HG03469 (cell line): ENCODE measurements around the gene HNRNPK.

Experiments used
- ATAC-seq: cut with Tn5 transposase; IDR thresholded peaks from one replicate; pipeline ENCODE4 v1.9.1; 2021; ENCODE audit warnings: mild to moderate bottlenecking, moderate library complexity, moderate number of reproducible peaks; ENCODE audit not compliant: unreplicated experiment

HNRNPK gene

GRCh38 chr9:83934569-83935275 is 45.3 kb downstream of the HNRNPK start:
- no peak for ATAC-seq

GRCh38 chr9:83933790-83934189 is 46.2 kb downstream of the HNRNPK start:
- no peak for ATAC-seq

GRCh38 chr9:83932851-83933250 is 47.2 kb downstream of the HNRNPK start:
- no peak for ATAC-seq

- ATAC-seq: no peak
Observed at GRCh38 chr9:83932011-83932410, 48.0 kb downstream of the HNRNPK start.

- no peak for ATAC-seq
Observed at GRCh38 chr9:83930881-83931280, 49.1 kb downstream of the HNRNPK start.

GRCh38 chr9:83927591-83927990 is 52.4 kb downstream of the HNRNPK start:
- ATAC-seq: no peak

GRCh38 chr9:83920927-83921707 is 58.9 kb downstream of the HNRNPK start, which contains the start of gene KIF27:
Gene KIF27 (minus strand): TSS chr9:83921432. CDS start chr9:83915591, 5,841 bp downstream.
- ATAC-seq: peak; percentile 92

- ATAC-seq: peak; percentile 3
Observed at GRCh38 chr9:83920469-83920926, 59.5 kb downstream of the HNRNPK start.

GRCh38 chr9:83919111-83919510 is 60.9 kb downstream of the HNRNPK start:
- ATAC-seq: no peak
